H54 (cell line): ENCODE data around the gene ADGRV1.
A peak's percentile ranks its signal among the peaks of the same experiment; 100 is the strongest.
"Not testable (repeated sequence)": the region's sequence is repeated elsewhere in the genome, so short reads cannot be mapped to it uniquely, and the experiment has no call there.

ENCODE experiments used
- DNase-seq: peaks from one replicate; pipeline ENCODE4 v3.0.0; 2011; ENCODE audit warnings: low spot score, mixed read lengths; ENCODE audit not compliant: insufficient read length
- FAIRE-seq: peaks from 3 replicates; lab custom pipeline; 2011; peaks lifted over from hg19 to GRCh38; lab: Jason Lieb, UNC
- POLR2A ChIP-seq: IDR thresholded peaks from 2 replicates; pipeline ENCODE4 v1.6.1; 2011; ENCODE audit warnings: low read depth, mild to moderate bottlenecking, low read length

ADGRV1 gene

DNA sequence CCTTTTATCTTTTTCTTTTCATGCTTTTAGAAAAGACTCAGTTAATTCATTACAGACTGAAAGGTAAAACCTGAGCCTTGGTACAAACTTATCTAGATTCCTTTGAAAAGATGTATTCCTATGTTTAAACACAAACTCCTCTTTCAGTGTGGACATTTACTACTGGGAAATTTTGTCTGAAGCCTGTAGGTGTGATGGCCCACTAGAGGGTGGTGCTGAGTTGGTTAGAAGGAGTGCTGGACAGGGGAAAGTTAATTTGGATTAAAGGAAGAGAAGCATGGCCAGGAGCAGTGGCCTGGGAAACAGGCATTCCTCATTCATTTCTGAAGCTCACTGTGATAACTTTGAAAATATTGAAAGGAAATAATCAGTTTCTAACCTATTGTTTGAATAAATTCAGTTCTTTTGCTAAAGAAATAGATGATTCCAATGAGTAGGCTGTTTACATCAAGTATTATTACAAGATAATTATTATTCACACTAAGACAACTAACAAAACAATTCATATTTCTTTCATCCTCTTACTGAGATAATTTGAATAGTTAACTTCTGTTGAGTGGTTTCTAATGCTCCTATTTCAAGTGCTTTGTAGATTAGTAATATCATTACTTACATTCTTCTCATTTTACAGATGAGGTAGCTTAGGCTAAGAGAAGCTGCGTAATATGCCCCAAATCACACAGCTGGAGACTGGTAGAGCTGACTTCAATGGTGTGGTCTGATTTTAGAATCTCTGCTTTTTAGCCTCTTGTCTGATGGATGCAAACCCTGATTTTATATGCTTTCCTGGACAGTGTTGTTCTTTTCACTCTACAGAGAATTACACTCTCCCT lies 150.9 kb downstream of the ADGRV1 start:
- TF ChIP-seq POLR2A: no peak
- peak; percentile 72 for FAIRE-seq
- DNase-seq: peak; percentile 6

DNA sequence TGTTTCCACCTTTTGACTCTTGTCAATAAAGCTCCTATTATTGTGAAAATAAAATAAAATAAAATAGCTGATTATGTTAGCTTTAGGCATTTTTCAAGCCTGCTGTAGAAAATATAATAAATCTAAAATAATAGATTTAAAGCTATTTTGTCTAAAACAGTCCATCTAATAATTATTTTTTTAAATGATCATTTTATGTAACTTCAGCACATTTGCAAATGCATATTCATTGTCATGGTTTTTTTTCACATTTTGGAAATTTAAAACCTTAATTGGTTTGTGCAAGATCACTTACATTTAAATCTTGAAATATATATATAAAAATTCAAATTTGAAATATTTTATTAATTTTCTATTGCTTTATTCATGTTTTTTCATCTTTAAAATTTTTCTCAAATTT lies 159.8 kb downstream of the ADGRV1 start:
- no peak for TF ChIP-seq POLR2A
- no peak for FAIRE-seq
- no peak for DNase-seq

DNA sequence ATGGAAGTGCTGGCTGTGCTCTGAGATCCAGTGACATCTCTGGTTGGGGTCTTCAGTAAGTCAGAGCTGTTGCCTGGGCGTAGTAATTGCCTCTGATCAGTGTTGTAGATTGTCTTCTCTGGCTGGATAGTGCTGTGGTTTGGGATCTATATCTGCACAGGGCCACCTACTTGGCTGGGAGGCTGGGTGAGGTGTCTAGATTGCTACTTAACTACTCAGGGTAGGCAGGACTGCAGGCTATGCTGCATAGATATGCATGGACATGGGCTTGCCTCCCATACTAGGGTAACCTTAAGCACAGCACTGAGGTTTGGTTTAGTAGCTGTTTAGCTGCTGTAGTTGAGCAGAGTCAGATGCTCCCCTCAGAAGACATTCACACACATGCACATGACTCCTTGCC lies 181.0 kb downstream of the ADGRV1 start:
- FAIRE-seq: no peak
- DNase-seq: no peak
- no peak for TF ChIP-seq POLR2A

DNA sequence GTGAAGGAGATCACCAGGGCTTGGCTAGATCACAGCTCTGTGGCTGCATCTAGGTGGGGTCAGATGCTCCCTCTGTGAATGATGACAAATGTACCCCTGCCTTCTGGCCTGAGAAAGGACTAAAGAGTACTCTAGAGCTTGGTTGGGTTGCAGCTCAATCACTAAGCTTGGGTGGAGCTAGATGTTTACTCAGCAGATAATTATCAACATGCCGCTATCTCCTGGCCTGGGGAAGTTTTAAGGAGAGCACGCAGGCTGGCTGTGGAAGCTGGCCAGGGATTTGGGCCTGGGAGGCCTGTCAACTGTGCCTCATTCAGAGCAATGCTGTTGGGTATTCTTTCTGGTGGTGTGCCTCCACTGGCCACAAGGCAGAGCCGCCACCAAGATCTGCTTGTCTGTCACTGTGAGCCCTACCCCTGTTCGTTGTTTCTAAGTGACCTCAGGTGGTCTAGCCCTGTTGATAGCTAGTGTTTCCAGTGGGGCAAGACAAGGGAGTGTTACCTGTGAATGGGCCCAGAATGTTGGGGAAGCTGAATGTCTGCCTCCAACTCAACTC lies 181.7 kb downstream of the ADGRV1 start:
- no peak for FAIRE-seq
- no peak for DNase-seq
- TF ChIP-seq POLR2A: no peak

DNA sequence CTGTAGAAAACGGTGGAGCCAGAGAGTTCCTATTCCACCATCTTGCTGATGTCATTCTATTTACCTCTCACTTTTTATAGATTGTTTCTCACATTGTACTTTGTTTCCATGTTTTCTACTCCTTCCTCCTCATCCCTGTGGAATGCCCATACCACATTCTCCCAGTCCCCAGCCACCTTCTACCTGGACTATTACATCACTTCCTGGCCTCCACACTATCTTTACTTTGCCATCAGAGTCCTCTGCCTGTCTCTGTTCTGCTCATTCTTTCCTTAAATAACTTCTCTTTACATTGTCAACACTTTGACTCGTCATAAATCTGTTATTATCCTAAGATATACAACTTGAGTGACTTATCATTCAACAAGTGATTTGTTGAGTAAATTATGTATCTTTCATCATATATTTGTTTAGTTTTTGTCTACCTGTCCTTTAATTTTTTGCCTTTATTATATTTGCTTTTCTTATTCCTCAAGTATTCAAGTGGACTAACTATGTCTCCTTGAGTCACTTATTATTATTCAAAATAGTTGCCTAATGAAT lies 182.5 kb downstream of the ADGRV1 start:
- no peak for TF ChIP-seq POLR2A
- DNase-seq: no peak
- FAIRE-seq: no peak

DNA sequence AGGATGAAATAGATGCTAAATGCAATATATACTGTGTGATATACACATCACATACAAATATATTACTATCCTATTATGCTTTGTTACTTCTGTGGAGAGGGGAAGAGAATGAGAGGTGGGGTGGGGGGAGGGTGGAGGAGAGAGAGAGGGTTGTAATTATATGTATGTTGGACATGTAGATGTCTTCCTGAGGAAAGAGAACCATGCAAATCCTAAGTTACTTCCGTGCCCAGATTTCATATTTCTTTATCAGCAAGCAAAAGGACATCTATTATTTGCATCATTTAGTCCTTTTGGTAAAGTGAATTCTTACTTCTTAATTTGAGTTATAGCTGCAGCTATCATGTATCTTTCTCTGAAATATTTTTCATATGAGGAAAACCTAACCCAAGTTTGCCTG lies 187.5 kb downstream of the ADGRV1 start:
- no peak for FAIRE-seq
- no peak for DNase-seq
- TF ChIP-seq POLR2A: no peak

DNA sequence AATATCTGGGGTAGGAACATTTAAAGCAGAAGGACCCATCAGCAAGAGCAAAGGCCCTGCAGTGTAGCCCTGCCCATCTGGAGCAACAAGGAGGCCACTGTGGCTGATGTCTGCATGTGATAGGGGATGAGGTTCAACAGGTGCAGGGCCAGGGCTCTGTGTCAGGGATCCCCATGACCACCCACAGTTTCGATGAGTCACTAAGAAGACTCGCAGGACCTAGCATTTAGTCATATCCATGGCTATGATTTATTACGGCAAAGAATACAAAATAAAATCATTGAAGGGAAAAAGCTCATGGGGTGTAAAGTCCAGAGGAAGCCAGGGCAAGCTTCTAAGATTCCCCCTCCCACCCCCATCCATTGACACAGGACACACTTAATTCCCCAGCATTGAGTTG lies 188.6 kb downstream of the ADGRV1 start:
- DNase-seq: no peak

DNA sequence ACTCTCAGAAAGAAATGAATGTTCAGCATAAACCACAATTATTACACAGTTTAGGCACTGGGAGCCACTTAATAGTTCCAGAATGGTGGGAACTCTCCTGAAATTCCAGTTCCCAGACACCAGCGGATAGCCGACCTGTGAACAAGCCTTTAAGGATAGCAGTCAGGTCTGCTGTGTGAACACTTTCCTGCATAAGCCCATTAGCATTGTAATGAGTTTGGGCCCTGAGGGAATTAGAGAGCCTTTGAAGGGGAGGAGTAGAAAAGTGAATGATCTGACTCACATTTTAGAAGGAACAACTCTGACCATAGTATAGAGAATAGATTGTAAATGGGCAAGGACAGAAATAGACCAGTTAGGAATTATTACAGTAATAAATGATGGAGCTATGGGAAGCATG lies 189.1 kb downstream of the ADGRV1 start:
- DNase-seq (no peak), FAIRE-seq (no peak)
- no peak for TF ChIP-seq POLR2A

More for the DNA sequence above, 188.6 kb downstream of the ADGRV1 start:
- no peak for TF ChIP-seq POLR2A
- FAIRE-seq: no peak

DNA sequence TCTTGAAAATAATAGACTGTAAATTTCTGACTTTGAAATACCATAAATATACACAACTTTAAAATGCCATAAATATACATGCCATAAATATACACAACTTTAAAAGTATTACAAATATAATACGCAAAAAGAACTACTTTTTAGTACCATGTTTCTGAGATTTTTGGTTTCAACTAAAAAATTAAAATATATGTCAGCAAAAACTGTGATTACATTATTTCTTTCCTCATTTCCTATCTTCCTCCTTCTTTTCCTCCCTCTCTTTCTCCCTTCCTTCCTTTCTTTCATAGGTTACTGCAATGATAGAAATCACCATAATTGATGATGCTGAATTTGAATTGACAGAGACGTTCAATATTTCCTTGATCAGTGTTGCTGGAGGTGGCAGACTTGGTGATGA lies 200.5 kb downstream of the ADGRV1 start:
- DNase-seq (no peak), FAIRE-seq (no peak)
- TF ChIP-seq POLR2A: no peak

DNA sequence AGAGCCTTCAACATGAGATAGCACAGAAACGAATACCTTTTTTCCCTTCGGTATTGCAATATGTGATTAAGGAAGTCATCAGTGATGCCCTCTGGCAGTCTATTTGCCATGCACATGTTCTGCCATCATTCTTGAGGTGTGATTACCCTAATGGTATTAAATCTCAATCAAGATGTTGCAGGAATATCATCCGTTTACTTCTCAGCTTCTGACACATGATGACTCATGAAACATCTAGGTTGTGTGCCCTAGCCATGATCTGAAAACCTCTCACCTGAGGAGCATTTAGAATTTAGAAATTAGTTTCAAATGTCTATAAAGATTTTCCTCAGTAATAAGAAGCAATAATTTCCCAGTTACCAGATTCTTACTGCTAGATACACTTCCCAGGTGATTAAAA lies 209.1 kb downstream of the ADGRV1 start:
- FAIRE-seq (no peak), DNase-seq (no peak)
- no peak for TF ChIP-seq POLR2A

DNA sequence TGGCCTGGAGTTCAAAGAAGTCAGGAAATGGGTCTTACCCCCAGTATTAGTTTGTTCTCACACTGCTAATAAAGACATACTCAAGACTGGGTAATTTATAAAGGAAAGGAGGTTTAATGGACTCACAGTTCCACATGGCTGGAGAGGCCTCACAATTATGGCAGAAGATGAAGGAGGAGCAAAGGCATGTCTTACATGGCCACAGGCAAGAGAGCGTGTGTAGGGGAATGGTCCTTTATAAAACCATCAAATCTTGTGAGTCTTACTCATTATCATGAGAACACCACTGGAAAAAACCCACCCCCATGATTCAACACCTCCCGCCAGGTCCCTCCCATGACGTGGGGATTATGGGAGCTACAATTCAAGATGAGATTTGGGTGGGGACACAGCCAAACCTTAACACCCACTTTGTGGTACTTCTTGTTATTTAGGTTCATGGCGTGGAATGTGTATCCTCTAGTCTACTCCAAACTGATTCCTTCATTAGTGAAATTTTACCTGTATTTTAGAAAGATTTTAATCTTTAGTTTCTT lies 211.5 kb downstream of the ADGRV1 start:
- FAIRE-seq, DNase-seq: not testable (repeated sequence)

DNA sequence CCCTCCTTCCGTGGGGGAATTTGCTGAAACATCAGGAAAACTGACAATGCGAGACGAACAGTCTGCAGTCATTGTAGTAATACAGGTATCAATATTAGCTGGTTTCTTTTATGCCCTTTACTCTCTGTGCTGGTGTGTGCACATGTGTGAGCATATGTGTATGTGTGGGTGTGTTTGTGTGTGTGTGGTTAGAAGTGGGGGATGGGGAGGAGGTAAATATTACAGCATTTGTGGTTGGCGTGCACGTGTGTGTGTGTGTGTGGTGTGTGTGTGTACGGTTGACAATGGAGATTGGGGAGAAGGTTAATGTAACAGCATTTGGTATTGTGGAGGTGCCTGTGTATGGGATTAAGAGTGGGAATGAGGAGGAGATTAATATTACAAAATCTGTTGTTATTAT lies 219.4 kb downstream of the ADGRV1 start:
- no peak for FAIRE-seq
- DNase-seq: no peak
- TF ChIP-seq POLR2A: no peak

DNA sequence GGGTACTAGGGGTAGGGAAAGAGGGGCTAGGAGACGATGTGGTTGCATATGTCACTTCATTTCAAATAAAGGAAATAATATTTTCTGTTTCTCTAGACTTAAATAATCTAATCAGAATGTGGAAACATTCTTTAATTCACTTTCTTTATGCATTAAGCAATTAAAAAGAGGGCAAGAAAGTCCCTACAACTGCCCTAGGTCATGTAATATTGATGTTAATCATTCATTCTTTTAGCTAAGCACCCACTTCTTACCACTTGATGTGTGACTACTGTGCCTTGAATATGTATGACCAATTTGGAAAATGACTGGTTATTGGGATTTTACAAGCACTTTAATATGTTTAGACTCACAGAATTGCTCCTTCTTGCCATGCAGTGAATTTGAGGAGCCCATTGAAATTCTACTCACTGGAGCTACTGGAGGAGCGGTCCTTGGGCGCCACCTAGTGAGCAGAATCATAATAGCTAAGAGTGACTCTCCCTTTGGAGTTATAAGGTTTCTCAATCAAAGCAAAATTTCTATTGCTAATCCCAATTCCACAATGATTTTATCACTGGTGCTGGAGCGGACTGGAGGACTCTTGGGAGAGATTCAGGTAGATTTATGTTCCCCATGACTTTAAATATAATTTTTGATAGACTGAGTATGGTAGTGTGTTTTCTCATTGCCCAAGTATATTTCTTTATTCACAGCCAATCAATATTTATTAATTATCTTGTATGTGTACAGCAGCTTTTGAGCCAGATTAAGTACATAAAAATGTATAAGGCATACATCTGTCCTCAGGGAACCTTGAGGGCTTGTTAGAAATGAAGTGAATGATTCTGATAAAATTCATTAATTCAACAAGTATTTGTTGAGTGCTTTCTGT lies 225.1 kb downstream of the ADGRV1 start:
- DNase-seq (no peak), FAIRE-seq (peak; percentile 91)
- TF ChIP-seq POLR2A: no peak

DNA sequence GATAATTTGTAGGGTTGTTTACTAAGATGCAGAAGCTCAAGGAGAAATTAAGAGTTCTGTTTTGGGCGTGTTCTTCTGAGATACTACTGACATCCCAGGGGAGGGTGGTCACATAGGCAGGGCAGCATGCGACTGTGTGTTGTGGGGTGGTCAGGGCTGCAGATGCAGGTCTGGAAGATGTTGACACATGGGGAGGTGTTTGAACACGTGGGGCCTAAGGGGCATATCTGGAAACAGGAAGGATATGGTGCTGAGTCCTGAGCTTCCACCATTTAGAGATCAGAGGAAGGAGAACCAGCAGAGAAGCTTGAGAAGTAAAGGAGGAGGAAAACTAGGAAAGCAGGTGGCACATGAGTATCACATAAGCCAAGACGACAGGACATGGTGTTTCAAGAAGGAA lies 228.2 kb downstream of the ADGRV1 start:
- TF ChIP-seq POLR2A: no peak
- no peak for DNase-seq
- no peak for FAIRE-seq
